Fibroblast of lung (primary cell): ENCODE data around the gene TMA7B.

Experiments
- CTCF ChIP-seq, 2 donors: IDR thresholded peaks in 1 of 2; conservative IDR thresholded peaks in 1 of 2; 1 replicate in 1 of 2; 2 replicates in 1 of 2; pipeline ENCODE4 v1.5.1; 2011 to 2012; ENCODE audit warnings: low read length in 2 of 2, control low read depth in 1 of 2, inconsistent platforms in 1 of 2, low read depth in 1 of 2, mild to moderate bottlenecking in 1 of 2
- EZH2 ChIP-seq: IDR thresholded peaks from 2 replicates; pipeline ENCODE4 v1.5.1; 2012; ENCODE audit warnings: low read length, control low read depth, mild to moderate bottlenecking; ENCODE audit errors: missing control alignments

GRCh38 chr22:39925273-39925672 is 34.9 kb upstream of the TMA7B start:
- TF ChIP-seq CTCF (conservative IDR thresholded peaks at IDR 0.05 in 1 of 2, IDR thresholded peaks at IDR 0.05 in 1 of 2; ENCODE audit: low read depth in 1 of 2, low read length in 2 of 2) (no peak), EZH2 (no peak)
